Esophagus muscularis mucosa (tissue), 4 donors: ENCODE results near the gene SELENOF. TPM values are rescaled to one million over a fixed set of nuclear protein-coding genes. Genes with fewer than 3 reads are reported as not detected.

ENCODE experiments used
- DNase-seq: peaks from one replicate; pipeline ENCODE4 v3.0.0-alpha.2; 2017; ENCODE audit errors: extremely low spot score
- H3K27ac ChIP-seq, 4 donors: fragments of 200-600 bp; sonication (generic); replicated peaks in 1 of 4; 1 replicate in 3 of 4; 2 replicates in 1 of 4; pipeline ENCODE4 v1.5.1; 2016 to 2019; ENCODE audit warnings: mild to moderate bottlenecking in 1 of 4
- H3K27me3 ChIP-seq, 4 donors: fragments of 200-600 bp; sonication (generic); one replicate each; pipeline versions ENCODE4 v1.5.1 to v1.6.0; 2016 to 2019
- H3K36me3 ChIP-seq, 4 donors: fragments of 200-600 bp; sonication (generic); one replicate each; pipeline ENCODE4 v1.5.1; 2016 to 2019
- H3K4me1 ChIP-seq, 4 donors: fragments of 200-600 bp; sonication (generic); one replicate each; pipeline ENCODE4 v1.5.1; 2016 to 2019
- H3K4me3 ChIP-seq, 4 donors: fragments of 200-600 bp; sonication (generic); 1 replicate in 2 of 4; 2 replicates in 2 of 4; pipeline ENCODE4 v1.5.1; 2016 to 2019; ENCODE audit warnings: mild to moderate bottlenecking in 4 of 4, moderate library complexity in 1 of 4
- H3K9me3 ChIP-seq, 4 donors: fragments of 200-600 bp; sonication (generic); 1 replicate in 3 of 4; 2 replicates in 1 of 4; pipeline ENCODE4 v1.5.1; 2016 to 2019
- CTCF ChIP-seq, 3 experiments: fragments of 200-600 bp in 2 of 3; fragments of 450-650 bp in 1 of 3; sonication (generic) in 2 of 3; IDR thresholded peaks; one replicate each; pipeline ENCODE4 v1.5.1; 2017 to 2019; ENCODE audit warnings: antibody characterized with exemption in 3 of 3, mild to moderate bottlenecking in 2 of 3, moderate library complexity in 1 of 3
- EP300 ChIP-seq: sonication (generic); formaldehyde crosslinking; IDR thresholded peaks from one replicate; pipeline ENCODE4 v1.6.1; 2017; ENCODE audit warnings: antibody characterized with exemption
- POLR2A ChIP-seq: fragments of 450-650 bp; IDR thresholded peaks from one replicate; pipeline ENCODE4 v1.6.1; 2017; ENCODE audit warnings: antibody characterized with exemption, moderate library complexity, mild to moderate bottlenecking, low read depth
- POLR2AphosphoS5 ChIP-seq, 2 donors: sonication (generic); formaldehyde crosslinking; IDR thresholded peaks; one replicate each; pipeline ENCODE4 v1.6.1; 2017; ENCODE audit warnings: antibody characterized with exemption in 2 of 2
- WGBS: methylation state at CpG from one replicate; pipeline ENCODE4 v1.1.5; 2018; 5-methylcytosine and 5-hydroxymethylcytosine counted together
- intact Hi-C: fragments of 100-400 bp; cut with DNase I; formaldehyde crosslinking; loops from one replicate; pipeline ENCODE4 v1.15.1; 2023
- total RNA-seq, 4 donors: library from RNA; depleted of rRNA; stranded (reverse); fragments of >200 nt; gene quantifications; one replicate each; pipeline versions ENCODE4 v1.1.0 to v1.2.1, GENCODE V29; 2016

Gene SELENOF
- 100 to 1,000 TPM in 1 of 4 donors, 10 to 100 TPM in 3; 76.8 to 103 (median 89.4) TPM for total RNA-seq

GRCh38 chr1:86913896-86914600 is at the start of gene SELENOF:
SELENOF (minus strand) TSS chr1:86914126; CDS start chr1:86914111, 15 bp downstream.
- peak; percentile 100 for DNase-seq
- peaks cover 16 to 46% (median 39%) of the 10 kb centered on the region in 4 donors for H3K4me1 ChIP-seq
- intact Hi-C loops = loop anchor here (10.0 kb wide), 1 partner anchor 209 kb away; the partner anchor contains the start of gene SH3GLB1
- H3K36me3 ChIP-seq = peaks cover 0 to 8% (median 3%) of the 10 kb centered on the region in 4 donors
- H3K27me3 ChIP-seq = no peaks in the 10 kb centered on the region
- 0% methylated on average over 24 of the region's 44 CpGs for WGBS
- H3K4me3 ChIP-seq = peak within 1 kb of the TSS; percentile 76 to 92 (median 86)
- H3K9me3 ChIP-seq = no peaks in the 10 kb centered on the region
- peak within 1 kb of the TSS; percentile 86 to 94 (median 89) for H3K27ac ChIP-seq
- TF ChIP-seq POLR2AphosphoS5 (IDR thresholded peaks at IDR 0.05) (peak; percentile 26 to 69), POLR2A (no peak)

- no peaks in the 10 kb centered on the region for H3K36me3 ChIP-seq
- no peak for DNase-seq
- H3K4me3 ChIP-seq = no peak overlapping the region
- TF ChIP-seq POLR2AphosphoS5 (IDR thresholded peaks at IDR 0.05) = no peak
- no peak for TF ChIP-seq CTCF (IDR thresholded peaks at IDR 0.05)
- no peak for TF ChIP-seq EP300
- no peak for TF ChIP-seq POLR2A
- H3K4me1 ChIP-seq = no peaks in the 10 kb centered on the region
- H3K27me3 ChIP-seq = no peaks in the 10 kb centered on the region
- no peak overlapping the region for H3K27ac ChIP-seq
- intact Hi-C loops = no loop called here
- H3K9me3 ChIP-seq = no peaks in the 10 kb centered on the region
Observed at GRCh38 chr1:86960548-86960947, 46.6 kb upstream of the SELENOF start.

GRCh38 chr1:86957221-86957620 is 43.3 kb upstream of the SELENOF start:
- Histone ChIP-seq H3K27ac (no peak overlapping the region), H3K9me3 (no peaks in the 10 kb centered on the region), H3K4me3 (no peak overlapping the region), H3K27me3 (no peaks in the 10 kb centered on the region), H3K4me1 (no peaks in the 10 kb centered on the region), H3K36me3 (no peaks in the 10 kb centered on the region)
- intact Hi-C loops = no loop called here
- no peak for DNase-seq
- no peak for TF ChIP-seq POLR2A
- no peak for TF ChIP-seq EP300
- TF ChIP-seq POLR2AphosphoS5 (IDR thresholded peaks at IDR 0.05) = no peak
- no peak for TF ChIP-seq CTCF (IDR thresholded peaks at IDR 0.05)

- Histone ChIP-seq H3K27ac (no peak overlapping the region), H3K4me1 (no peaks in the 10 kb centered on the region), H3K27me3 (no peaks in the 10 kb centered on the region), H3K36me3 (no peaks in the 10 kb centered on the region), H3K9me3 (no peaks in the 10 kb centered on the region), H3K4me3 (no peak overlapping the region)
- TF ChIP-seq EP300 (no peak), POLR2A (no peak), POLR2AphosphoS5 (IDR thresholded peaks at IDR 0.05) (no peak), CTCF (IDR thresholded peaks at IDR 0.05) (no peak)
- intact Hi-C loops = no loop called here
- DNase-seq = no peak
Observed at GRCh38 chr1:86956221-86956620, 42.3 kb upstream of the SELENOF start.

- H3K36me3 ChIP-seq = no peaks in the 10 kb centered on the region
- H3K4me3 ChIP-seq = no peak overlapping the region
Observed at GRCh38 chr1:86955678-86956077, 41.8 kb upstream of the SELENOF start.

More at GRCh38 chr1:86955678-86956077, 41.8 kb upstream of the SELENOF start:
- intact Hi-C loops = no loop called here
- H3K9me3 ChIP-seq = no peaks in the 10 kb centered on the region
- TF ChIP-seq EP300 = no peak
- TF ChIP-seq CTCF (IDR thresholded peaks at IDR 0.05) = no peak
- TF ChIP-seq POLR2AphosphoS5 (IDR thresholded peaks at IDR 0.05) = no peak
- no peak for TF ChIP-seq POLR2A
- 86% methylated on average over 3 of the region's 3 CpGs for WGBS
- no peaks in the 10 kb centered on the region for H3K4me1 ChIP-seq
- no peak overlapping the region for H3K27ac ChIP-seq
- no peak for DNase-seq
- no peaks in the 10 kb centered on the region for H3K27me3 ChIP-seq
